Osteoblast (primary cell): ENCODE results near the gene MYBPH. TPM values are rescaled to one million over a fixed set of nuclear protein-coding genes. Genes with fewer than 3 reads are reported as not detected.

ENCODE experiments used
- DNase-seq: peaks from one replicate; pipeline ENCODE4 v3.0.0; 2011; ENCODE audit warnings: low spot score, mixed read lengths; ENCODE audit not compliant: insufficient read length; ENCODE audit errors: missing footprints
- H2AFZ ChIP-seq: 2 replicates; pipeline ENCODE4 v1.6.0; 2011; ENCODE audit warnings: mild to moderate bottlenecking, low read length
- H3K27ac ChIP-seq: 2 replicates; pipeline ENCODE4 v1.5.1; 2011; ENCODE audit warnings: mild to moderate bottlenecking, low read depth, low read length, moderate library complexity
- H3K27me3 ChIP-seq: 2 replicates; pipeline ENCODE4 v1.6.0; 2012; ENCODE audit warnings: mild to moderate bottlenecking, control low read depth, inconsistent platforms, low read length, moderate library complexity; ENCODE audit not compliant: insufficient read depth
- H3K36me3 ChIP-seq: 2 replicates; pipeline ENCODE4 v1.5.1; 2011; ENCODE audit warnings: mild to moderate bottlenecking, low read length, control low read depth, moderate library complexity; ENCODE audit not compliant: insufficient read depth
- H3K4me1 ChIP-seq: 2 replicates; pipeline ENCODE4 v1.5.1; 2011; ENCODE audit warnings: mild to moderate bottlenecking, low read length, control low read depth, moderate library complexity; ENCODE audit not compliant: insufficient read depth
- H3K4me2 ChIP-seq: 2 replicates; pipeline ENCODE4 v1.6.0; 2011; ENCODE audit warnings: mild to moderate bottlenecking, low read length; ENCODE audit not compliant: insufficient read depth
- H3K4me3 ChIP-seq: fragments of 200-600 bp; sonication (generic); 3 replicates; pipeline ENCODE4 v1.5.1; 2012; ENCODE audit warnings: mild to moderate bottlenecking, low read length, inconsistent platforms; ENCODE audit not compliant: insufficient read depth
- H3K79me2 ChIP-seq: 2 replicates; pipeline ENCODE4 v1.6.0; 2012; ENCODE audit warnings: mild to moderate bottlenecking, low read length, control low read depth, inconsistent platforms; ENCODE audit not compliant: insufficient read depth
- H3K9me3 ChIP-seq: 2 replicates; pipeline ENCODE4 v1.5.1; 2011; ENCODE audit warnings: low read depth, low read length, control low read depth
- H4K20me1 ChIP-seq: 2 replicates; pipeline ENCODE4 v1.6.0; 2012; ENCODE audit warnings: mild to moderate bottlenecking, low read length, control low read depth; ENCODE audit not compliant: insufficient read depth
- total RNA-seq: library from RNA; depleted of rRNA; stranded (reverse); fragments of >200 nt; gene quantifications from 2 replicates; pipeline ENCODE4 v1.2.3, GENCODE V29; 2012
- TF ChIP-seq, protein P1 (sequence below): IDR thresholded peaks from 2 replicates; pipeline ENCODE4 v1.5.1; 2011; ENCODE audit warnings: mild to moderate bottlenecking, low read depth, low read length, moderate library complexity; ENCODE audit errors: extremely low read depth

MYBPH gene
- total RNA-seq, 1 donor, result under 0.01 TPM

DNA sequence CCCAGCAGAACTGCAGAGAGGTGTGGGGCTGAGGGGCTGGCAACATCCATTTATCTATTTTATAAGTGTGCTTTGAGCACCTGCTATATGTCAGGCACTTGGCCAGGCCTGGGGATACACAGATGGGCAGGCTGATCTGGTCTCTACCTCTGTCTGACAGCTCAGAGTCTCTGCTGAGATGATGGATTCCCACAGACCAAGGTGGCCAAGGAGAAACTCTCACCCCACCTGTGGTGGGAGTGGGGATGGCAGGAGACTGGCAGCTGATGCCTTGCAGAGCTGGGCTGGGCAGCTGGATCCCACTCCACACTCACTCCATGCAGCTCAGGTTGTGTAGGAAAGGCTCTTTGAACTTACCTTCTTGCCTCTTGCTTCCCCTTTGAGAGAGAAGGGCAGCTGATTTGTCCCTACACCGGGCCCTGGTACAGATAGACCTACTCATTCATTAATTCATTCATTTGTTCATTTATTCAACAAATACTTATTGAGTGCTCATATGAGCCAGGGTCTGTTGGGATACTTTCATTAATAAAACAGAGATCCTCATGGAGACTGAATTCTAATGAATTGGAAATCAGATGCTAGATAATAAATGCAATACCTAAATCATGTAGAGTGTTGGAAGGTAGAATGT lies 39.1 kb downstream of the MYBPH start:
- Histone ChIP-seq H3K4me2 (no peak overlapping the region), H3K4me1 (no peaks in the 10 kb centered on the region), H3K27me3 (peaks cover 21% of the 10 kb centered on the region), H3K36me3 (no peaks in the 10 kb centered on the region), H3K4me3 (no peak overlapping the region), H3K27ac (no peak overlapping the region), H2AFZ (no peak overlapping the region), H3K9me3 (no peaks in the 10 kb centered on the region), H4K20me1 (no peaks in the 10 kb centered on the region), H3K79me2 (no peaks in the 10 kb centered on the region)
- TF ChIP-seq, protein P1, sequence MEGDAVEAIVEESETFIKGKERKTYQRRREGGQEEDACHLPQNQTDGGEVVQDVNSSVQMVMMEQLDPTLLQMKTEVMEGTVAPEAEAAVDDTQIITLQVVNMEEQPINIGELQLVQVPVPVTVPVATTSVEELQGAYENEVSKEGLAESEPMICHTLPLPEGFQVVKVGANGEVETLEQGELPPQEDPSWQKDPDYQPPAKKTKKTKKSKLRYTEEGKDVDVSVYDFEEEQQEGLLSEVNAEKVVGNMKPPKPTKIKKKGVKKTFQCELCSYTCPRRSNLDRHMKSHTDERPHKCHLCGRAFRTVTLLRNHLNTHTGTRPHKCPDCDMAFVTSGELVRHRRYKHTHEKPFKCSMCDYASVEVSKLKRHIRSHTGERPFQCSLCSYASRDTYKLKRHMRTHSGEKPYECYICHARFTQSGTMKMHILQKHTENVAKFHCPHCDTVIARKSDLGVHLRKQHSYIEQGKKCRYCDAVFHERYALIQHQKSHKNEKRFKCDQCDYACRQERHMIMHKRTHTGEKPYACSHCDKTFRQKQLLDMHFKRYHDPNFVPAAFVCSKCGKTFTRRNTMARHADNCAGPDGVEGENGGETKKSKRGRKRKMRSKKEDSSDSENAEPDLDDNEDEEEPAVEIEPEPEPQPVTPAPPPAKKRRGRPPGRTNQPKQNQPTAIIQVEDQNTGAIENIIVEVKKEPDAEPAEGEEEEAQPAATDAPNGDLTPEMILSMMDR, result no peak
- peak; percentile 21 for DNase-seq

DNA sequence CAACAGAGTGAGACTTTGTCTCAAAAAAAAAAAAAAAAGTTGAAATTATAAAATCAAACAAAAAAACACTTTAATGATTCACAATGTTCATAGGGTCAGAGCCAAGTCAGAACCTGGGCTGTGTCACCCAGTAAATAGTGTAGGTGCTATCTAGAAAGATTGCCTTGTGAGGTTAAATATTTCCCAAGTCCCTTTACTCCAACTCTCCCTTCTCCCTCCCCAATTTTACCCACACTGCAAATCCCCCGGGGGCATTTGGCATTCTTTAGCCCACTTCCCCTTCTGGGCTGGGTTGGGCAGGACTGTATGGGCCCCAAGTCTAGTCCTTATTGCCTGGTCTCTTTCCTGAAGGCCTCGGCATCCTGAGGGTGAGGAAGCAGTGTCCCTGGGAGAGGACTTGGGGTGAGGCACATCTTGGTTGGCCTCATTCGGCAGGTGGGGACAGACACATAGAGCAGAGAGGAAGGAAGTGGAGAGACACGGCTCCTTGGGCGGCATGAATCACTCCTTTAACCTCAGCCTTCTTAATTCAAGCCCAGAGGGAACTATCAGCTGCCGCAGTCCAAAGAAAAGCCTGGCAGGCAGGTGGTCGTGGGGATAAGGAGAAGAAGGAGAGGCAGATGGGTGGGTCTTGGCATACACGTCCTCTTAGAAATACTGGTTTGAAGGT lies 39.9 kb downstream of the MYBPH start:
- peak; percentile 44 for DNase-seq
- Histone ChIP-seq H2AFZ (no peak overlapping the region), H3K27me3 (peaks cover 21% of the 10 kb centered on the region), H3K27ac (no peak overlapping the region), H3K36me3 (no peaks in the 10 kb centered on the region), H4K20me1 (no peaks in the 10 kb centered on the region), H3K9me3 (no peaks in the 10 kb centered on the region), H3K4me2 (no peak overlapping the region), H3K4me1 (no peaks in the 10 kb centered on the region), H3K79me2 (no peaks in the 10 kb centered on the region), H3K4me3 (no peak overlapping the region)
- TF ChIP-seq, protein P1, result no peak

GRCh38 chr1:203133970-203134725 lies 41.5 kb downstream of the MYBPH start:
- Histone ChIP-seq H2AFZ (no peak overlapping the region), H3K4me1 (no peaks in the 10 kb centered on the region), H4K20me1 (no peaks in the 10 kb centered on the region), H3K27ac (no peak overlapping the region), H3K4me2 (no peak overlapping the region), H3K9me3 (no peaks in the 10 kb centered on the region), H3K36me3 (no peaks in the 10 kb centered on the region), H3K27me3 (peaks cover 17% of the 10 kb centered on the region), H3K4me3 (no peak overlapping the region), H3K79me2 (no peaks in the 10 kb centered on the region)
- peak; percentile 27 for DNase-seq
- TF ChIP-seq, protein P1, result no peak
